ENCODE measurements around the gene CAPN7.
"Not testable (repeated sequence)": the region's sequence is repeated elsewhere in the genome, so short reads cannot be mapped to it uniquely, and the experiment has no call there.

The CAPN7 gene

GRCh38 chr3:15164340-15164739 is 41.7 kb upstream of the CAPN7 start:
- DNase-seq = no peak
- Histone ChIP-seq H3K27me3 (ENCODE audit: insufficient read depth, low read depth, severe bottlenecking) (no peaks in the 10 kb centered on the region), H3K36me3 (no peaks in the 10 kb centered on the region), H3K4me3 (ENCODE audit: low read depth, low read length) (no peak overlapping the region), H3K27ac (no peak overlapping the region), H3K9me3 (ENCODE audit: severe bottlenecking) (no peaks in the 10 kb centered on the region)
- no peak for TF ChIP-seq CTCF (IDR thresholded peaks at IDR 0.05; ENCODE audit: low read depth, low read length)

- H3K4me3 ChIP-seq (ENCODE audit: low read depth, low read length) = no peak overlapping the region
Measured at GRCh38 chr3:15165061-15165460, 41.0 kb upstream of the CAPN7 start.

GRCh38 chr3:15166391-15166790 is 39.7 kb upstream of the CAPN7 start:
- not testable (repeated sequence) for H3K27me3 ChIP-seq (ENCODE audit: insufficient read depth, low read depth, severe bottlenecking); H3K27ac ChIP-seq; H3K36me3 ChIP-seq; H3K4me3 ChIP-seq (ENCODE audit: low read depth, low read length); DNase-seq; H3K9me3 ChIP-seq (ENCODE audit: severe bottlenecking)

More at GRCh38 chr3:15165061-15165460, 41.0 kb upstream of the CAPN7 start:
- Histone ChIP-seq H3K27ac (no peak overlapping the region), H3K27me3 (ENCODE audit: insufficient read depth, low read depth, severe bottlenecking) (no peaks in the 10 kb centered on the region), H3K36me3 (no peaks in the 10 kb centered on the region), H3K9me3 (ENCODE audit: severe bottlenecking) (no peaks in the 10 kb centered on the region)
- no peak for TF ChIP-seq CTCF (IDR thresholded peaks at IDR 0.05; ENCODE audit: low read depth, low read length)
- DNase-seq = no peak

DNA sequence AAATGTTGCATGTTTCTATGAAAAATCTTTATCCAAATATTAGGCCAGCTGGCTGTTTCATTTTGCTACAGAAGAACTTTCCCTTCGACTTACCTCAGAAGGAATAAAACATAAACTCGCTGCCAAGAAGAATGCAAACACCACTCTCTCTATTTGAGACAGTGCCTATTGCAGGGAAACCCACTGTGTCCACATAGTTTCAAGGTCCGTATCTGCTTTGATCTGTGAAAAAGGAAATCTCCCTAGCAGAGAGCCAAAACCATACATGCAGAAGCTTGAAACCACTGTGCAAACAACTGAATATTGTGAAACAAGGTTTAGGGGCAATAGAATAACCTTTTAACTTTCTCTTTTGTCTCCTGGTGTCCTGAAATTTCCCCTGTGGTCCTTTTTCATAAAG is 35.0 kb upstream of the CAPN7 start:
- no peak for DNase-seq
- TF ChIP-seq CTCF (IDR thresholded peaks at IDR 0.05; ENCODE audit: low read depth, low read length) = no peak
- H3K4me3 ChIP-seq (ENCODE audit: low read depth, low read length) = no peak overlapping the region
- no peaks in the 10 kb centered on the region for H3K27me3 ChIP-seq (ENCODE audit: insufficient read depth, low read depth, severe bottlenecking)
- no peaks in the 10 kb centered on the region for H3K9me3 ChIP-seq (ENCODE audit: severe bottlenecking)
- no peak overlapping the region for H3K27ac ChIP-seq
- H3K36me3 ChIP-seq = no peaks in the 10 kb centered on the region

DNA sequence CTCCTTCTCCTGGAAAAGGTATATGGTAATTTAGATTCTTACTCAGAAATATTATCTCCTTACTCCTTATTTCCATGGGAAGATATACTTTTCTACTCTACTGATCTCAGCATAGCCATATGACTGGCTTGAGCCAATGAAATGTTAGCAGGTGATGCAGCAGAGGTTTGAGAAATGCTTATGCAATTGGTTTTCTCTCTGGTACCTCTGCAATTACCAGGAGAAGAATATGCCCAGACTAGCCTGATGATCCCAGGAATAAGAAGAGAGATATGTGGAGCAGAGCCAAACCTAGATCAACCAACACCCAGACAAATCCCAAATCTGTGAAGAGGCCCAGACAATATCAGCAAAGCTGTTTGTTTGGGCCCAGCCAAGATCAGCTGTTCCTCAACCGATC is 33.2 kb upstream of the CAPN7 start:
- Histone ChIP-seq H3K9me3 (ENCODE audit: severe bottlenecking) (no peaks in the 10 kb centered on the region), H3K36me3 (no peaks in the 10 kb centered on the region), H3K27me3 (ENCODE audit: insufficient read depth, low read depth, severe bottlenecking) (no peaks in the 10 kb centered on the region), H3K4me3 (ENCODE audit: low read depth, low read length) (no peak overlapping the region), H3K27ac (no peak overlapping the region)
- DNase-seq = no peak
- TF ChIP-seq CTCF (IDR thresholded peaks at IDR 0.05; ENCODE audit: low read depth, low read length) = no peak

DNA sequence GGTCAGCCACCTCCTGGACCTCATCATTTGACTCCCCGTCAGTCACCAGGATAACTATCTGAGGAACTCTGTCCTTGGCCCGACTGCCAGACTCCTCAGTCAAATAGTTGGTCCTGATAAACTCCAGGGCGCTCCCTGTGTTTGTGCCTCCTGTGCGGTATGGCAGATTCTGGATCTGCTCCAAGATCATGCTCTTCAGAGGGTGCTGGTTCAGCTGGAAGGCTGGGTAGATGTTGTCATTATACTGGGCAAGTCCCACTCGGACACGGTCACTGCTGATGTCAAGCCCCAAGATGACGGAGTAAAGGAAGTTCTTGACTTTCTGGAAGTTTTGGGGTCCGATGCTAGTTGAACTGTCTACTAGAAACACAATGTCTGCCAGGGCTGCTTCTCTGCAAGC is 31.1 kb upstream of the CAPN7 start:
- no peak for TF ChIP-seq CTCF (IDR thresholded peaks at IDR 0.05; ENCODE audit: low read depth, low read length)
- DNase-seq = no peak
- H3K9me3 ChIP-seq (ENCODE audit: severe bottlenecking) = no peaks in the 10 kb centered on the region
- H3K27ac ChIP-seq = no peak overlapping the region
- H3K4me3 ChIP-seq (ENCODE audit: low read depth, low read length) = no peak overlapping the region
- H3K27me3 ChIP-seq (ENCODE audit: insufficient read depth, low read depth, severe bottlenecking) = no peaks in the 10 kb centered on the region
- H3K36me3 ChIP-seq = no peaks in the 10 kb centered on the region

All from WERI-Rb-1 (cell line).